GM12892 (cell line): Measurements from ENCODE around the gene KPNA4.

ENCODE experiments used
- POLR2A ChIP-seq: IDR thresholded peaks from 2 replicates; pipeline ENCODE4 v1.6.1; 2011; ENCODE audit warnings: low read depth, low read length, control low read depth
- POLR2AphosphoS5 ChIP-seq: IDR thresholded peaks from 2 replicates; pipeline ENCODE4 v1.6.1; 2011; ENCODE audit warnings: low read depth, low read length, control low read depth
- TAF1 ChIP-seq: IDR thresholded peaks from 2 replicates; pipeline ENCODE4 v1.6.1; 2011; ENCODE audit warnings: low read depth, mild to moderate bottlenecking, control low read depth, low read length, borderline replicate concordance

DNA sequence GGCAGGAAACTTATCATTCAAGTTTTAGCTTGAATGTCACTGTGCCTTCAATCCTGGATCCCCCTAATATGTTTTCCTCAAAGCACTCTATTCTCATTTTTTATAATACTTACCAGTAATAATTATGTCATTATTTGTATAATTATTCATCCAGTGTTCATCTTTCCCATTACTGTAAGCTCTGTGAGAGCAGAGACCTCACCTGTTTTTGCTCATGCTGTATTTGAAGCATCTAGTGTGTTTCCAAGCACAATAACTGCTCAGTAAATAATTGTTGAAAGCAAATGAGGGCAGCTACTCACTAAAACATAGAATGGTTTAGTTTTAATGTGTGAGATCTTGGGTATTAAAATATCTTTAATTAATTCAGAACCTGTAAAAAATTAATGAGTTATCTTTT lies 36.9 kb upstream of the KPNA4 start:
- TF ChIP-seq POLR2AphosphoS5 (no peak), POLR2A (no peak), TAF1 (no peak)
